ENCODE measurements around the gene TNS1. TPM values are rescaled to one million over a fixed set of nuclear protein-coding genes. Genes with fewer than 3 reads are reported as not detected.

The TNS1 gene
- total RNA-seq, 2 donors from 2014 or later, result 0.27 to 5.1 TPM

- Mint-ChIP-seq H3K27ac (peak overlapping the region; percentile 22 to 31), H3K9me3 (no peaks in the 10 kb centered on the region), H3K36me3 (no peaks in the 10 kb centered on the region)
- DNase-seq (ENCODE audit: low spot score in 2 of 2) (no peak), ATAC-seq (no peak)
These were observed 75.0 kb downstream of the TNS1 start for GRCh38 chr2:217927601-217928323.

GRCh38 chr2:217926801-217927200 lies 76.0 kb downstream of the TNS1 start:
- ATAC-seq (no peak), DNase-seq (ENCODE audit: low spot score in 2 of 2) (no peak)
- no peak overlapping the region for H3K27ac Mint-ChIP-seq
- H3K36me3 Mint-ChIP-seq, result no peaks in the 10 kb centered on the region
- no peaks in the 10 kb centered on the region for H3K9me3 Mint-ChIP-seq

DNA sequence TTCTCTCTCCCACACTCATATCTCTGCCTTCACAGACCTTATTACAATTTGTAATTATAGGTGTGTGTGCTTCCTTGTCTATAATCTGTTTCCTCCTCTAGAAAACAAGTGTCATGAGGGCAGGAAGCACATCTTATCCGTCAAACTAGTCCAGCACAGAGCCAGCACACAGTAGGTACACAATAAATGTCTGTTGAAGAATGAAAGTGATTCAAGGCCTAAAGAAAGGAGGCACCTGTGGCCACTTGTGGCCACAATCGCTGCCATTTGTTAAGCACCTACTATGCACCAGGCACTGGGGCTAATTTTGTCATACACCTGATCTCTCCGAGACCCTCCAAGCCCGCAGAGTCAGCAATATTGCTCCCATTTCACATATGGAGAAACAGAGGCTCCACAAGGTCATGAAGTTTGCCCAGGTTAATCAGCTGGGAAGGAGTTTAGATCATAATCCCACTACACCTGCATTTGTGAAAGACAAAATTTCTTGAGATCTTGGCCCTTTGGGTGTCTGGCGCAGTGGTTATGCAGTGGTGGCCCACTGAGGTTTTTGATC lies 78.4 kb downstream of the TNS1 start:
- ATAC-seq, result no peak
- Mint-ChIP-seq H3K9me3 (no peaks in the 10 kb centered on the region), H3K36me3 (no peaks in the 10 kb centered on the region), H3K27ac (no peak overlapping the region)
- DNase-seq (ENCODE audit: low spot score in 2 of 2), result no peak

DNA sequence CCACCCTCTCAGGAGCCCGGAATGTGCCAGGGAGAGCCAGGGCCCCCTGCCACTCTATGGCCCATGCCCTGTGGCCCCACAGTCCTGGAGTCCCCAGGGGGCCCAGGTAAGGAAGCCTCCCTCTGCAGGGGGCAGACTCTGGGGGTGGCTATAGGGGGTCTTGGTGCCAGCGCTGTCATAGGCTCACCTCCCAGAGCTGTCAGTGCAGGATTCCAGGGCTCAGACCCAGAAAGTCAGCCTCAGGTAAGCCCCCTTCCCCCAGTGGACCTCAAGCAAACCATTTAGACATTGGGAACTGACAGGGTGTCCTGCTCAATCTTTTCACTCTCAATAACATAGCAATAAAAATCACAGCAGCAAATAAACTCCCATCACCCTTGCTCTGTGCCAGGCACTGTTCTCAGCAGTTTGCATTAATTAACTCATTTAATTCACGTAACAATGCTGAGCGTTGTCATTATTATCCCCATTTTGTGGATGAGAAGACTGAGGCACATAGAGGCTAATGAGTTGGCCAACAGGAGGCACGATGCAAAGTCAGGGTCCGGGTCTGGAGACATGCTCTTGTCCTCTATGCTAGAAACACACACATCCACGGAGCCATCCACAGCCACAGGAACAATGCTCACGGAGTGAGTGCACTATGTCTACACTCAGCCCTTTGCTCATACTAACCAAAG lies 79.6 kb downstream of the TNS1 start:
- DNase-seq (ENCODE audit: low spot score in 2 of 2) (no peak), ATAC-seq (no peak)
- no peaks in the 10 kb centered on the region for H3K9me3 Mint-ChIP-seq
- H3K27ac Mint-ChIP-seq, result no peak overlapping the region
- no peaks in the 10 kb centered on the region for H3K36me3 Mint-ChIP-seq

- ATAC-seq (no peak), DNase-seq (ENCODE audit: low spot score in 2 of 2) (no peak)
- H3K9me3 Mint-ChIP-seq, result no peaks in the 10 kb centered on the region
- no peaks in the 10 kb centered on the region for H3K36me3 Mint-ChIP-seq
- H3K27ac Mint-ChIP-seq, result no peak overlapping the region
These were observed 80.4 kb downstream of the TNS1 start for GRCh38 chr2:217922101-217923006.

- H3K27ac Mint-ChIP-seq, result no peak overlapping the region
- no peaks in the 10 kb centered on the region for H3K36me3 Mint-ChIP-seq
- no peaks in the 10 kb centered on the region for H3K9me3 Mint-ChIP-seq
- ATAC-seq, result no peak
- no peak for DNase-seq (ENCODE audit: low spot score in 2 of 2)
These were observed 81.8 kb downstream of the TNS1 start for GRCh38 chr2:217920879-217921603.

DNA sequence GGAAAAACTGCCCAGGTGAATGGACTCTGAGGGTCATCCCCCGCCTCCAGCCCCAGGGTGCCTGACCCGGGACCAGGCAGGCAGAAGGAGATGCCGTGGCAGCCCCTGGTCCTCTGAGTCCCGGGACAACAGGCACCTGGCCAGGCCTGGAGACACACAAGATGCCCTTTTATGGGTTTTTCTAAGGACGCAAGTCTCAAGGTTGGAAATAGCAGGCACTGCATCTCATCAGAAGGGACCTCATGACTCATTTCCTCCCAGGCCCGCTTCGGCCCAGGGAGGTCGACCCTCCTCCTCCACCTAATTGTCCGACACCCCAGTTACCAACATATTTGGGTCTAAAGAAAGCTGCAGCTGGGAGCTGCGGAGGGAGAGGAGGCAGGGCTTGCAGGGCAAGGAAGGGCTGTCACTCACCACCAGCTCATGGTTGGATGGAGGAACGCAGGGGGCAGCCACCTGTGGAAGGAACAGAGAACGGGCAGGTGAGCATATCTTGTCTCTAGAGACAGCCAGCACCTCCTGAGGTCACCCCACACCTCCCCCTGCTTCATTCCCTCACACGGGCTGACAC lies 82.9 kb downstream of the TNS1 start:
- H3K36me3 Mint-ChIP-seq, result no peaks in the 10 kb centered on the region
- no peak overlapping the region for H3K27ac Mint-ChIP-seq
- no peaks in the 10 kb centered on the region for H3K9me3 Mint-ChIP-seq
- DNase-seq (ENCODE audit: low spot score in 2 of 2), result no peak
- no peak for ATAC-seq

GRCh38 chr2:217919204-217919603 lies 83.6 kb downstream of the TNS1 start:
- H3K9me3 Mint-ChIP-seq, result no peaks in the 10 kb centered on the region
- ATAC-seq (no peak), DNase-seq (ENCODE audit: low spot score in 2 of 2) (no peak)
- H3K36me3 Mint-ChIP-seq, result no peaks in the 10 kb centered on the region
- H3K27ac Mint-ChIP-seq, result peak overlapping the region in 1 of 2 donors; percentile 68

- DNase-seq (ENCODE audit: low spot score in 2 of 2) (no peak), ATAC-seq (no peak)
- Mint-ChIP-seq H3K9me3 (no peaks in the 10 kb centered on the region), H3K36me3 (no peaks in the 10 kb centered on the region), H3K27ac (no peak overlapping the region)
These were observed 84.3 kb downstream of the TNS1 start for GRCh38 chr2:217918308-217919024.

- Mint-ChIP-seq H3K9me3 (no peaks in the 10 kb centered on the region), H3K36me3 (no peaks in the 10 kb centered on the region), H3K27ac (no peak overlapping the region)
- ATAC-seq (no peak), DNase-seq (ENCODE audit: low spot score in 2 of 2) (no peak)
These were observed 86.1 kb downstream of the TNS1 start for GRCh38 chr2:217916504-217917254.

DNA sequence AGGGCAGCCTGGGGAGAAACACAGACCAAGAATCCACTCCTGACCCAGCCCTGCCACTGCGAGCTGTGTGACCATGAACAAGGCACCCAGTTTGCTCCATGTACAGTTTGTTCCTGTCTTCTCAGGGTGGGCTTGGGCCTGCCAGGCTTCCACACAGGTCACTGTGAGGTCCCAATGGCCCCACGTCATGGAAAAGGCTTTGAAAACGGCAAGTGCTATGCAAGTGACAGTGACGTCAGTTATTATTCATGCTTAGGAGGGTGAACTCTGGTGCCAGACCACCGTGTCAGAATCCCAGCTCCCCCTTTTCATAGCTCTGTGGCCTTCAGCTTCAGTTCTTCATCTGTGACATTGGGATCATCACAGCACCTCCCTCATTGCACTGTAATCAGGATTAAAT lies 87.1 kb downstream of the TNS1 start:
- Mint-ChIP-seq H3K27ac (no peak overlapping the region), H3K9me3 (no peaks in the 10 kb centered on the region), H3K36me3 (no peaks in the 10 kb centered on the region)
- DNase-seq (ENCODE audit: low spot score in 2 of 2), result no peak
- ATAC-seq, result no peak

- no peak overlapping the region for H3K27ac Mint-ChIP-seq
- H3K36me3 Mint-ChIP-seq, result no peaks in the 10 kb centered on the region
- DNase-seq (ENCODE audit: low spot score in 2 of 2) (no peak), ATAC-seq (no peak)
- no peaks in the 10 kb centered on the region for H3K9me3 Mint-ChIP-seq
These were observed 87.9 kb downstream of the TNS1 start for GRCh38 chr2:217914878-217915277.

DNA sequence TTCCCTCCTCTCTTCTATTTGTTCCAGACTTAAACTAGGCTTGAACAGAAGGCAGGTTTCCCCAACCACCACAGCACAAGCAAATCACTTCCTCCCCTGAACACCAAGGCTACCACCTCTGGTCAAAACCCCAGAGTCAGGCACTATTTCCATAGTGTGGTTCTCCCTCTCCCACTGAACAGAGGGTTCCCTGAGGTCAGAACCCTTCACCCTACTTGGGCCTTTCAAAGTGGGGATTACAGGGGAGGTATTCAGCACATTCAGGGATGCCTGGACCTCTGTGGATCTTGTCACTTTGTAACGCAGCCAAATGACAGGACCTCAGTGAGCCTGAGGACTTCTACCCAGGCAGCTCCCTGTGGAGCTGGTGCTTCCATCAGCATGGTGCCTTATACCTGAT lies 88.7 kb downstream of the TNS1 start:
- no peaks in the 10 kb centered on the region for H3K9me3 Mint-ChIP-seq

DNA sequence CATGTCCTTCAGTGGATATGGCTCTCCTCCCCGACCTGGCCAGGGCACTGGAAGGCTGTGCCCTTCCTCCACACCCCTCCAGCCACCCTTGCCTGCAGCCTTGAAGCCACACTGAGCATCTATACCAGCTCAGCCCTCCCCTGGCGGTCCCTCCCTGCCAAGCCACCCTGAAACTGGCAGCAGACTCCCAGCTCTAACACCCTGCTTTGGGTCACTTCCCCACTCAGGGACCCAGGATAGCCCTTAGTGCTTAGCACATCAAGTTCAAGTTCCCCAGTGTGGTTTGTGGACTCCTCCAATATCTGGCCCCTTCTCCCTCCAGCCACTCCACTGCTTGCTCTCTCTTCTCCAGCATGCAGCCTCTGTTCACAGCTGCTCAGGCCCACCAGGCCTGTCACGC lies 89.4 kb downstream of the TNS1 start:
- ATAC-seq (no peak), DNase-seq (ENCODE audit: low spot score in 2 of 2) (no peak)
- Mint-ChIP-seq H3K9me3 (no peaks in the 10 kb centered on the region), H3K27ac (no peak overlapping the region), H3K36me3 (no peaks in the 10 kb centered on the region)

More for the DNA sequence above, 88.7 kb downstream of the TNS1 start:
- Mint-ChIP-seq H3K36me3 (no peaks in the 10 kb centered on the region), H3K27ac (no peak overlapping the region)
- DNase-seq (ENCODE audit: low spot score in 2 of 2) (no peak), ATAC-seq (no peak)
